Measurements from ENCODE around the gene CT47A1. TPM values are rescaled to one million over a fixed set of nuclear protein-coding genes. Genes with fewer than 3 reads are reported as not detected.

CT47A1 gene
- total and polyA plus RNA-seq, 2 experiments from 2014 or later: not detected

DNA sequence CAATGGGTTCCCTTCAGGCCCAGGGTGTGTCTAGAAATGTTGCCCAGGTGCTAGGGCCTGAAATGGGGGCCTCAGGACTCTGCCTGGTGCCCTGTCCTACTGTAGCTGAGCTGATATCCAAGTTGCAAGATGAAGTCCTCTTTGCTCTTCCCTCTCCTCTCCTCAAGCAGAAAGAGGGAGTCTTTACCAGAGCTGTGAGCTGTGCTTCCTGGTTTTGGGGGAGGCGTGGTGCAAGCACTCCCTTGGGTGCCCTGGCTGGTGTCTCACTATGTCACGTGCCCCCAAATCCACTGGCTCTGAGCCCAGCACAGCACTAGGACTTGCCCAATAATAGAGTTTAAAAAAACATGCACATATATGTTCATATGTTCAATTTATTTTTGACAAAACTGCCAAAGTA is 29.3 kb upstream of the CT47A1 start:
- WGBS (ENCODE audit: low lambda C conversion rate, missing lambda C conversion rate): 65% methylated on average over 2 of the region's 2 CpGs
- DNase-seq (ENCODE audit: low spot score): no peak
- Histone ChIP-seq H3K27ac (no peak overlapping the region), H3K36me3 (replicated peaks; ENCODE audit: insufficient read depth, low read depth) (no peaks in the 10 kb centered on the region), H3K79me2 (no peaks in the 10 kb centered on the region), H3K4me2 (no peak overlapping the region), H3K27me3 (no peaks in the 10 kb centered on the region), H2AFZ (no peak overlapping the region), H4K20me1 (ENCODE audit: insufficient read depth, poor library complexity, severe bottlenecking) (no peaks in the 10 kb centered on the region), H3K4me1 (ENCODE audit: insufficient read depth) (no peaks in the 10 kb centered on the region), H3K9me2 (replicated peaks; ENCODE audit: insufficient read depth) (no peaks in the 10 kb centered on the region), H3K9me3 (ENCODE audit: low read depth) (no peaks in the 10 kb centered on the region), H3K4me3 (no peak overlapping the region)
- no peak for TF ChIP-seq EZH2 (IDR thresholded peaks at IDR 0.05; ENCODE audit: borderline replicate concordance)
- TF ChIP-seq, protein P1, sequence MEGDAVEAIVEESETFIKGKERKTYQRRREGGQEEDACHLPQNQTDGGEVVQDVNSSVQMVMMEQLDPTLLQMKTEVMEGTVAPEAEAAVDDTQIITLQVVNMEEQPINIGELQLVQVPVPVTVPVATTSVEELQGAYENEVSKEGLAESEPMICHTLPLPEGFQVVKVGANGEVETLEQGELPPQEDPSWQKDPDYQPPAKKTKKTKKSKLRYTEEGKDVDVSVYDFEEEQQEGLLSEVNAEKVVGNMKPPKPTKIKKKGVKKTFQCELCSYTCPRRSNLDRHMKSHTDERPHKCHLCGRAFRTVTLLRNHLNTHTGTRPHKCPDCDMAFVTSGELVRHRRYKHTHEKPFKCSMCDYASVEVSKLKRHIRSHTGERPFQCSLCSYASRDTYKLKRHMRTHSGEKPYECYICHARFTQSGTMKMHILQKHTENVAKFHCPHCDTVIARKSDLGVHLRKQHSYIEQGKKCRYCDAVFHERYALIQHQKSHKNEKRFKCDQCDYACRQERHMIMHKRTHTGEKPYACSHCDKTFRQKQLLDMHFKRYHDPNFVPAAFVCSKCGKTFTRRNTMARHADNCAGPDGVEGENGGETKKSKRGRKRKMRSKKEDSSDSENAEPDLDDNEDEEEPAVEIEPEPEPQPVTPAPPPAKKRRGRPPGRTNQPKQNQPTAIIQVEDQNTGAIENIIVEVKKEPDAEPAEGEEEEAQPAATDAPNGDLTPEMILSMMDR (IDR thresholded peaks at IDR 0.05; ENCODE audit: poor library complexity): no peak
- no peak for TF ChIP-seq EZH2phosphoT487 (IDR thresholded peaks at IDR 0.05; ENCODE audit: low read depth, severe bottlenecking, unreplicated experiment)

DNA sequence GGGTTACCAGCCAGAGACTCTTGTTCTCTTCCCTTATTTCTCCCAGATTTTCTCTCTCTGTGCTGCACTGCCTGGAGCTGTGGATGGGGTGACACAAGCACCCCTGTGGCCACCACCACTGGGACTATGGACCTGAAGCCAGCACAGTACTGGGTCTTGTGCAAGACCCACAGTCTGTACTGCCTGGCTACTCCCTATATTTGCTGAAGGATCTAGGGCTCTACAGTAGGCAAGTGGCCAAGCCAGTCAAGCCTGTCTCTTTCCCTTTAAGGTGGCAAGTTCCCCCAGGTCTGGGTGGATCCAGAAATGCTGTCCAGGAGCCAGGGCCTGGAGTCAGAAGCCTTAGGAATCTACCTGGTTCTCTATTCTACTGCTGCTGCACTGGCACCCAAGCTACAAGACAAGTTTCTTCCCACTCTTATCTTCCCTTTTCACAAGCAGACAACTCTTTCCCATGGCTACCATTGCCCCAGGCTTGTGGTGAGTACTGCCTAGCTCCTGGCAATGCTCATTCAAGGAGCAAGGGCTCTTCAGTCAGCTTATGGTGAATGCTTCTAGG is 28.4 kb upstream of the CT47A1 start:
- Histone ChIP-seq H3K79me2 (no peaks in the 10 kb centered on the region), H3K27ac (no peak overlapping the region), H2AFZ (no peak overlapping the region), H3K4me1 (ENCODE audit: insufficient read depth) (peaks cover 5% of the 10 kb centered on the region), H3K4me2 (no peak overlapping the region), H3K36me3 (replicated peaks; ENCODE audit: insufficient read depth, low read depth) (no peaks in the 10 kb centered on the region), H3K4me3 (no peak overlapping the region), H3K9me3 (ENCODE audit: low read depth) (no peaks in the 10 kb centered on the region), H4K20me1 (ENCODE audit: insufficient read depth, poor library complexity, severe bottlenecking) (no peaks in the 10 kb centered on the region), H3K27me3 (no peaks in the 10 kb centered on the region), H3K9me2 (replicated peaks; ENCODE audit: insufficient read depth) (no peaks in the 10 kb centered on the region)
- DNase-seq (ENCODE audit: low spot score): no peak
- no peak for TF ChIP-seq EZH2 (IDR thresholded peaks at IDR 0.05; ENCODE audit: borderline replicate concordance)
- TF ChIP-seq EZH2phosphoT487 (IDR thresholded peaks at IDR 0.05; ENCODE audit: low read depth, severe bottlenecking, unreplicated experiment): no peak
- TF ChIP-seq, protein P1 (IDR thresholded peaks at IDR 0.05; ENCODE audit: poor library complexity): no peak

DNA sequence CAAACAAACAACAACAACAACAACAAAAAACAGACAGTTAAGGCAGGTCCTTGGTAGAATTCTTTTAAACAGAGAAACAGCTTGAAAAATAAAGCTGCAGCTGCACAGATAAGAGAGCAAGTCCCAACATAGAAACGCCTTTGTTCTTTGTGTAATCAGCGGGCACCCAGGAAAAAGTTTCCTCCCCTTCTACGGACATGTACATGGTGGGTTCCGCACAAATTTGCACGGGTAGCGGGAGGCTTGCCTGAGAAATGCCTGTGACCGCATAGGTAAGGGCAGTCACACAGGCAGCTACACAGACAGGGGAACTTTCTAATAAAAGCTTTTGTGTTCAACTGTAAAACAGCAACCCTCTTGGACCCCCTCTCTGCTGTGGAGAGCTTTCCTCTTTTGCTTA is 25.7 kb upstream of the CT47A1 start:
- DNase-seq (ENCODE audit: low spot score): no peak
- Histone ChIP-seq H3K79me2 (no peaks in the 10 kb centered on the region), H3K4me2 (no peak overlapping the region), H2AFZ (no peak overlapping the region), H3K27ac (no peak overlapping the region), H3K9me2 (replicated peaks; ENCODE audit: insufficient read depth) (no peaks in the 10 kb centered on the region), H3K4me3 (no peak overlapping the region), H3K36me3 (replicated peaks; ENCODE audit: insufficient read depth, low read depth) (no peaks in the 10 kb centered on the region), H4K20me1 (ENCODE audit: insufficient read depth, poor library complexity, severe bottlenecking) (no peaks in the 10 kb centered on the region), H3K4me1 (ENCODE audit: insufficient read depth) (peaks cover 5% of the 10 kb centered on the region), H3K27me3 (no peaks in the 10 kb centered on the region), H3K9me3 (ENCODE audit: low read depth) (no peaks in the 10 kb centered on the region)
- 70% methylated on average over 7 of the region's 7 CpGs for WGBS (ENCODE audit: low lambda C conversion rate, missing lambda C conversion rate)
- TF ChIP-seq EZH2phosphoT487 (IDR thresholded peaks at IDR 0.05; ENCODE audit: low read depth, severe bottlenecking, unreplicated experiment) (no peak), EZH2 (IDR thresholded peaks at IDR 0.05; ENCODE audit: borderline replicate concordance) (no peak)
- TF ChIP-seq, protein P1 (IDR thresholded peaks at IDR 0.05; ENCODE audit: poor library complexity): no peak

DNA sequence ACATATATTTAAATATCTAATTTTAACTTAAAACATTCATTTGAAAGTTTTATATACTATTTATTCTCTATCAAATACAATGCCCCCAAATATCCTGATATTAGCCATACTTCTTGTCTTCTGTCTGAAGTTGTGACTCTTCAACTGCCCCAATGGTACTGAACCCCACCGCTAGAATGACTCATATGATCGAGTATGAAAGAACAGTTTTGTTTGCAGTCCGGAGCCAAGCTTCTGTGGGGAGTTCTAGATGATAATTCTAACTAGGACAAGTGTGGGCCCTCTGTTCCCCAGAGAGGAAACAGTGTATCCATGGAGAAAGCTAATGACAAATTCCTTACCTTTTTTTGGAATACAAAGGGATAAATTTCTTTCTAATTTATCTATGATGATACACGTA is 24.7 kb upstream of the CT47A1 start:
- DNase-seq (ENCODE audit: low spot score): no peak
- Histone ChIP-seq H3K4me1 (ENCODE audit: insufficient read depth) (peaks cover 5% of the 10 kb centered on the region), H3K27ac (no peak overlapping the region), H2AFZ (no peak overlapping the region), H4K20me1 (ENCODE audit: insufficient read depth, poor library complexity, severe bottlenecking) (no peaks in the 10 kb centered on the region), H3K79me2 (no peaks in the 10 kb centered on the region), H3K4me2 (no peak overlapping the region), H3K36me3 (replicated peaks; ENCODE audit: insufficient read depth, low read depth) (no peaks in the 10 kb centered on the region), H3K27me3 (no peaks in the 10 kb centered on the region), H3K9me2 (replicated peaks; ENCODE audit: insufficient read depth) (no peaks in the 10 kb centered on the region), H3K9me3 (ENCODE audit: low read depth) (no peaks in the 10 kb centered on the region), H3K4me3 (no peak overlapping the region)
- 65% methylated on average over 4 of the region's 4 CpGs for WGBS (ENCODE audit: low lambda C conversion rate, missing lambda C conversion rate)
- TF ChIP-seq, protein P1 (IDR thresholded peaks at IDR 0.05; ENCODE audit: poor library complexity): no peak
- TF ChIP-seq EZH2 (IDR thresholded peaks at IDR 0.05; ENCODE audit: borderline replicate concordance) (no peak), EZH2phosphoT487 (IDR thresholded peaks at IDR 0.05; ENCODE audit: low read depth, severe bottlenecking, unreplicated experiment) (no peak)
